SH-SY5Y (cell line): ENCODE data around the gene SPOCK2.

Experiments used
- GATA2 ChIP-seq: IDR thresholded peaks from 2 replicates; pipeline ENCODE4 v1.6.1; 2011; ENCODE audit warnings: mild to moderate bottlenecking, low read depth, low read length
- GATA3 ChIP-seq: IDR thresholded peaks from 2 replicates; pipeline ENCODE4 v1.6.1; 2011; ENCODE audit warnings: low read depth, mild to moderate bottlenecking, low read length, moderate library complexity

- TF ChIP-seq GATA2 (no peak), GATA3 (no peak)
These were observed 22.5 kb upstream of the SPOCK2 start for GRCh38 chr10:72110673-72111401.
